ENCODE results near the gene DTL. TPM values are rescaled to one million over a fixed set of nuclear protein-coding genes. Genes with fewer than 3 reads are reported as not detected.

Gene DTL
- total RNA-seq, 1 experiment from 2014 or later = 73.0 TPM

- no peaks in the 10 kb centered on the region; a peak in 2 of 7 replicates for H3K36me3 Mint-ChIP-seq (ENCODE audit: insufficient read depth in 1 of 3, low read depth in 3 of 3)
- no peak overlapping the region for H3K4me3 Mint-ChIP-seq
- DNase-seq = no peak
- TF ChIP-seq CTCF (conservative IDR thresholded peaks at IDR 0.05) = no peak
- H3T11ph ChIP-seq (ENCODE audit: low read length) = no peak overlapping the region
- no peak overlapping the region for H2BK20ac ChIP-seq (ENCODE audit: low read depth, low read length, poor library complexity, severe bottlenecking)
- WGBS (ENCODE audit: extremely low coverage, insufficient read length, low lambda C conversion rate) = no CpG with 5 or more reads among the region's 3 CpGs
- H3K4me1 Mint-ChIP-seq = peaks cover 6 to 7% of the 10 kb centered on the region in 2 experiments; a peak in 3 of 4 replicates
- no peaks in the 10 kb centered on the region for H3K27me3 ChIP-seq (ENCODE audit: insufficient read depth, low read length)
- no peak overlapping the region for H4K8ac ChIP-seq (replicated peaks; ENCODE audit: insufficient read length, low read depth, low read length)
- no peaks in the 10 kb centered on the region for H3K9me3 ChIP-seq (ENCODE audit: control insufficient read depth, low read depth, low read length)
- H4K91ac ChIP-seq (ENCODE audit: insufficient read length, low read depth, low read length) = no peak overlapping the region
- no peaks in the 10 kb centered on the region for H3K23me2 ChIP-seq (ENCODE audit: insufficient read length, low read depth, low read length, poor library complexity, severe bottlenecking)
- H3K23ac ChIP-seq (ENCODE audit: insufficient read length, low read depth, low read length) = no peak overlapping the region
- no peaks in the 10 kb centered on the region for H3K9me3 Mint-ChIP-seq
- no peak overlapping the region; a peak in 1 of 7 replicates for H3K27ac Mint-ChIP-seq
- no peaks in the 10 kb centered on the region for H3K79me2 ChIP-seq (ENCODE audit: insufficient read depth, low read length)
- H3K18ac ChIP-seq (ENCODE audit: insufficient read length, low read depth, low read length) = no peak overlapping the region
- no peak overlapping the region for H3K4me2 ChIP-seq (ENCODE audit: insufficient read depth, insufficient read length, low read length)
- no peaks in the 10 kb centered on the region; the same call in 1 of the 2 replicates for H3K4me1 ChIP-seq (ENCODE audit: insufficient read depth, low read length)
- no peak overlapping the region for H2BK120ac ChIP-seq (ENCODE audit: low read depth, low read length, poor library complexity, severe bottlenecking)
- no peak overlapping the region for H2AFZ ChIP-seq (ENCODE audit: low read length)
- H4K5ac ChIP-seq (ENCODE audit: insufficient read length, low read depth, low read length) = no peak overlapping the region
- H3K14ac ChIP-seq (ENCODE audit: insufficient read depth, low read length) = no peak overlapping the region
- H3K4ac ChIP-seq (ENCODE audit: low read depth, low read length) = no peak overlapping the region
- no peak overlapping the region for H3K56ac ChIP-seq (ENCODE audit: insufficient read length, low read depth, low read length)
- H4K20me1 ChIP-seq (ENCODE audit: control insufficient read depth, insufficient read depth, insufficient read length) = no peaks in the 10 kb centered on the region
- H2BK15ac ChIP-seq (ENCODE audit: low read depth, low read length) = no peak overlapping the region
- no peak overlapping the region for H3K27ac ChIP-seq (ENCODE audit: insufficient read length, low read depth, low read length)
- no peak overlapping the region for H2AK5ac ChIP-seq (ENCODE audit: insufficient read length, low read length)
- H2BK12ac ChIP-seq (ENCODE audit: insufficient read length, low read depth, low read length) = no peak overlapping the region
- H3K9ac ChIP-seq (ENCODE audit: extremely low read depth, insufficient read length, low read length) = no peak overlapping the region
- no peaks in the 10 kb centered on the region for H3K27me3 Mint-ChIP-seq (ENCODE audit: low read depth)
- H2BK5ac ChIP-seq (ENCODE audit: insufficient read length, low read length) = no peak overlapping the region
- H3K79me1 ChIP-seq (ENCODE audit: insufficient read depth, low read depth, low read length, poor library complexity, severe bottlenecking) = no peaks in the 10 kb centered on the region
These were observed 84.3 kb downstream of the DTL start for GRCh38 chr1:212119863-212120262.

All from H9 (cell line).